HCT116 (cell line): ENCODE measurements around the gene DLX5. TPM values are rescaled to one million over a fixed set of nuclear protein-coding genes. Genes with fewer than 3 reads are reported as not detected.

ENCODE experiments used
- ATAC-seq: fragments of 200-7000 bp; cut with Tn5 transposase; 2 replicates; pipeline ENCODE4 v1.9.1; 2020; ENCODE audit warnings: mild to moderate bottlenecking, moderate library complexity
- BruUV-seq: library from RNA; stranded (reverse); fragments of 400-500 nt; replicated peaks from 2 replicates; lab custom pipeline; 2021; lab: Mats Ljungman, UMichigan
- CTCF ChIA-PET: fragments of 300-600 bp; sonication (Branson Sonifier 250); formaldehyde crosslinking; loops from one replicate; lab custom pipeline; 2021; ENCODE audit warnings: antibody characterized with exemption; lab: Charles Lee
- POLR2A ChIA-PET: fragments of 300-600, 350-600 bp; sonication (Branson Sonifier 250); formaldehyde crosslinking; loops from one replicate; lab custom pipeline; 2021; ENCODE audit warnings: antibody characterized with exemption; lab: Charles Lee
- RAD21 ChIA-PET, 2 experiments: fragments of 300-600 bp; sonication (Branson Sonifier 250); formaldehyde crosslinking; loops; one replicate each; lab custom pipeline; 2023; ENCODE audit warnings: low total read pairs in 2 of 2; ENCODE audit not compliant: uncharacterized antibody in 2 of 2, unreplicated experiment in 2 of 2, low non-redundant PET in 1 of 2; lab: Charles Lee
- DNase-seq: peaks from one replicate; pipeline ENCODE4 v3.0.0-alpha.2; 2010; ENCODE audit warnings: low read depth, low spot score
- H2AFZ ChIP-seq: fragments of 200-600 bp; shearing (Covaris generic), sonication (generic); 2 replicates; pipeline ENCODE4 v1.6.1; 2017; ENCODE audit warnings: low read depth, mixed run types, mixed read lengths, antibody characterized with exemption, low read length; ENCODE audit not compliant: poor library complexity, severe bottlenecking
- H3K27ac ChIP-seq: 2 replicates; pipeline ENCODE4 v1.5.1; 2012; ENCODE audit warnings: low read depth, low read length
- H3K27me3 ChIP-seq: fragments of 200-600 bp; sonication (generic); 2 replicates; pipeline ENCODE4 v1.6.1; 2016; ENCODE audit warnings: mixed run types, low read length, mixed read lengths; ENCODE audit not compliant: insufficient read depth
- H3K36me3 ChIP-seq, 2 experiments: fragments of 200-500 bp in 1 of 2; fragments of 200-600 bp in 1 of 2; sonication (Bioruptor generic) in 1 of 2; sonication (generic) in 1 of 2; 2 replicates each; pipeline versions ENCODE4 v1.5.1 to v1.6.1; 2014 to 2016; ENCODE audit warnings: low read length in 2 of 2, inconsistent platforms in 1 of 2, mixed read lengths in 1 of 2, mixed run types in 1 of 2; ENCODE audit not compliant: insufficient read depth in 2 of 2, control insufficient read depth in 1 of 2
- H3K4me1 ChIP-seq, 2 experiments: fragments of 200-600 bp in 1 of 2; sonication (generic) in 1 of 2; 2 replicates each; pipeline versions ENCODE4 v1.5.1 to v1.6.1; 2012 to 2017; ENCODE audit warnings: low read length in 2 of 2, inconsistent platforms in 1 of 2, mild to moderate bottlenecking in 1 of 2, mixed read lengths in 1 of 2, mixed run types in 1 of 2, moderate library complexity in 1 of 2; ENCODE audit not compliant: insufficient read depth in 2 of 2, control insufficient read depth in 1 of 2
- H3K4me2 ChIP-seq: fragments of 200-600 bp; sonication (generic); 2 replicates; pipeline ENCODE4 v1.6.1; 2017; ENCODE audit warnings: mixed run types, low read length, mixed read lengths
- H3K4me3 ChIP-seq, 2 experiments: fragments of 200-600 bp in 1 of 2; sonication (generic) in 1 of 2; replicated peaks in 1 of 2; 2 replicates each; pipeline ENCODE4 v1.5.1; 2011 to 2016; ENCODE audit warnings: low read length in 2 of 2, control low read depth in 1 of 2, low read depth in 1 of 2, mild to moderate bottlenecking in 1 of 2, mixed read lengths in 1 of 2, mixed run types in 1 of 2
- H3K79me2 ChIP-seq: fragments of 200-600 bp; sonication (generic); 2 replicates; pipeline ENCODE4 v1.6.1; 2017; ENCODE audit warnings: mild to moderate bottlenecking, mixed run types, low read length, moderate library complexity, mixed read lengths; ENCODE audit not compliant: insufficient read depth
- H3K9ac ChIP-seq: fragments of 200-600 bp; sonication (generic); 2 replicates; pipeline ENCODE4 v1.6.1; 2016; ENCODE audit warnings: low read length, mixed read lengths
- H3K9me2 ChIP-seq: fragments of 200-600 bp; sonication (generic), shearing (Covaris generic); 2 replicates; pipeline ENCODE4 v1.6.1; 2017; ENCODE audit warnings: mixed run types, mild to moderate bottlenecking, moderate library complexity; ENCODE audit not compliant: insufficient read depth
- H3K9me3 ChIP-seq, 2 experiments: fragments of 200-500 bp in 1 of 2; fragments of 200-600 bp in 1 of 2; sonication (Bioruptor generic) in 1 of 2; sonication (generic) in 1 of 2; 2 replicates each; pipeline ENCODE4 v1.6.1; 2014 to 2017; ENCODE audit warnings: low read length in 2 of 2, mixed read lengths in 2 of 2, inconsistent platforms in 1 of 2, low read depth in 1 of 2, mild to moderate bottlenecking in 1 of 2, mixed run types in 1 of 2, moderate library complexity in 1 of 2; ENCODE audit not compliant: control insufficient read depth in 1 of 2, insufficient read depth in 1 of 2
- H4K20me1 ChIP-seq: fragments of 200-600 bp; sonication (generic), shearing (Covaris generic); 2 replicates; pipeline ENCODE4 v1.6.1; 2017; ENCODE audit warnings: mixed run types, mild to moderate bottlenecking, moderate library complexity; ENCODE audit not compliant: insufficient read depth
- CBX3 ChIP-seq: IDR thresholded peaks from 2 replicates; pipeline ENCODE4 v1.6.1; 2012; ENCODE audit warnings: low read depth
- CEBPB ChIP-seq: IDR thresholded peaks from 2 replicates; pipeline ENCODE4 v1.6.1; 2012; ENCODE audit warnings: low read depth
- EGR1 ChIP-seq: IDR thresholded peaks from 2 replicates; pipeline ENCODE4 v1.6.1; 2012; ENCODE audit warnings: low read depth
- ELF1 ChIP-seq: IDR thresholded peaks from 2 replicates; pipeline ENCODE4 v1.6.1; 2012; ENCODE audit warnings: low read depth, borderline replicate concordance
- EZH2 ChIP-seq: fragments of 200-600 bp; sonication (generic); IDR thresholded peaks from 2 replicates; pipeline ENCODE4 v1.6.1; 2017; ENCODE audit warnings: antibody characterized with exemption, mixed run types
- EZH2phosphoT487 ChIP-seq: fragments of 200-600 bp; IDR thresholded peaks from 2 replicates; pipeline ENCODE4 v1.6.1; 2018; ENCODE audit warnings: antibody characterized with exemption, borderline replicate concordance
- FOSL1 ChIP-seq: IDR thresholded peaks from 2 replicates; pipeline ENCODE4 v1.6.1; 2012; ENCODE audit warnings: low read depth
- POLR2A ChIP-seq: IDR thresholded peaks from 2 replicates; pipeline ENCODE4 v1.7.0; 2011; ENCODE audit warnings: borderline replicate concordance; ENCODE audit not compliant: insufficient read depth, insufficient read length; ENCODE audit errors: extremely low read depth
- SIN3A ChIP-seq: IDR thresholded peaks from 2 replicates; pipeline ENCODE4 v1.6.1; 2012; ENCODE audit warnings: low read depth
- SP1 ChIP-seq: IDR thresholded peaks from 2 replicates; pipeline ENCODE4 v1.6.1; 2012; ENCODE audit warnings: low read depth
- SRF ChIP-seq: IDR thresholded peaks from 2 replicates; pipeline ENCODE4 v1.6.1; 2012; ENCODE audit warnings: low read depth
- TCF7L2 ChIP-seq: IDR thresholded peaks from 2 replicates; pipeline ENCODE4 v1.7.0; 2011; ENCODE audit warnings: borderline replicate concordance, inconsistent platforms; ENCODE audit not compliant: insufficient read depth, insufficient read length; ENCODE audit errors: extremely low read depth
- YY1 ChIP-seq: IDR thresholded peaks from 2 replicates; pipeline ENCODE4 v1.6.1; 2011; ENCODE audit warnings: low read length, low read depth, moderate library complexity, mild to moderate bottlenecking; ENCODE audit not compliant: insufficient replicate concordance; ENCODE audit errors: extremely low read depth
- ZFX ChIP-seq: fragments of 450-650 bp; IDR thresholded peaks from 2 replicates; pipeline ENCODE4 v1.6.1; 2017
- ZNF274 ChIP-seq: fragments of 200-500 bp; sonication (Bioruptor generic); IDR thresholded peaks from 2 replicates; pipeline ENCODE4 v1.6.1; 2014; ENCODE audit warnings: mild to moderate bottlenecking, low read depth, low read length, inconsistent platforms
- intact Hi-C: fragments of 100-400 bp; cut with micrococcal nuclease; formaldehyde crosslinking; loops from 2 replicates; pipeline ENCODE4 v1.10.0; 2022
- total RNA-seq: library from RNA; stranded (reverse); gene quantifications from one replicate; pipeline ENCODE4 v1.2.1, GENCODE V29; 2021; ENCODE audit not compliant: unreplicated experiment
- TF ChIP-seq, protein P1 (sequence below), 3 experiments: fragments of 200-600 bp in 1 of 3; sonication (generic) in 1 of 3; IDR thresholded peaks in 2 of 3; conservative IDR thresholded peaks in 1 of 3; 2 replicates each; pipeline ENCODE4 v1.5.1; 2012 to 2017; ENCODE audit warnings: low read depth in 2 of 3, low read length in 2 of 3, antibody characterized with exemption in 1 of 3, borderline replicate concordance in 1 of 3, control low read depth in 1 of 3, mild to moderate bottlenecking in 1 of 3, mixed read lengths in 1 of 3, mixed run types in 1 of 3, moderate library complexity in 1 of 3; ENCODE audit not compliant: insufficient read depth in 1 of 3
- TF ChIP-seq, protein P2 (sequence below): IDR thresholded peaks from 2 replicates; pipeline ENCODE4 v1.6.1; 2012; ENCODE audit warnings: low read depth
- TF ChIP-seq, protein P3 (sequence below): IDR thresholded peaks from 2 replicates; pipeline ENCODE4 v1.6.1; 2012

DLX5 gene
- total RNA-seq, 1 experiment from 2014 or later, result not detected

DNA sequence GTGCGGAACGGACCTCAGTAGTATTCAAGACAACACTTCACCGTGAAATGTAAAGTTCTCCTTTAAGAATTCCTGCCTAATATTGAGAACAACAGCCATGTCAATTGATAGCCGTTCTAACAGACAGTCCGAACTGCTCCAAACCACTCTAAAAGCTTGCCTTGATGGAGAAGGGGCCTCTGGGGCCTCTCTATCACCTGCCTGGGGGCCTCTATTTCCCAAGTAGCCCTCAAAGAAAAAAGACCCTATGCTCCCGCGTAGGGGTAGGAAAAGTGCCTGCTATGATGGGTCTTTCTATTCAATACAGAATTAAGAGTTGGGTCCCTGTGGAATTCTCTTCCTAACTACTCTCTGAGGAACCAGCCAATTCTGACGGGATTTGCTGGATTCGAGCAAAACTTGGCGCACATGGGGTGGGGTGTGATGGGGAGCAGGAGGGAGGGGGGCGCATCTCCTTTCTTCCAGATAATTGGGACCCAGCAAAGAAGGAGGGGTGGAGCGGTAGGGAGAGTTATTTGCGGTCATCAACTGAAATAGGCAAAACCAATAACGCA, 27.6 kb downstream of the DLX5 start:
- no peak for TF ChIP-seq SIN3A
- no peak for TF ChIP-seq ZFX
- TF ChIP-seq CEBPB, result no peak
- TF ChIP-seq FOSL1, result no peak
- no peak for TF ChIP-seq EZH2
- no peak for TF ChIP-seq POLR2A
- TF ChIP-seq, protein P1, sequence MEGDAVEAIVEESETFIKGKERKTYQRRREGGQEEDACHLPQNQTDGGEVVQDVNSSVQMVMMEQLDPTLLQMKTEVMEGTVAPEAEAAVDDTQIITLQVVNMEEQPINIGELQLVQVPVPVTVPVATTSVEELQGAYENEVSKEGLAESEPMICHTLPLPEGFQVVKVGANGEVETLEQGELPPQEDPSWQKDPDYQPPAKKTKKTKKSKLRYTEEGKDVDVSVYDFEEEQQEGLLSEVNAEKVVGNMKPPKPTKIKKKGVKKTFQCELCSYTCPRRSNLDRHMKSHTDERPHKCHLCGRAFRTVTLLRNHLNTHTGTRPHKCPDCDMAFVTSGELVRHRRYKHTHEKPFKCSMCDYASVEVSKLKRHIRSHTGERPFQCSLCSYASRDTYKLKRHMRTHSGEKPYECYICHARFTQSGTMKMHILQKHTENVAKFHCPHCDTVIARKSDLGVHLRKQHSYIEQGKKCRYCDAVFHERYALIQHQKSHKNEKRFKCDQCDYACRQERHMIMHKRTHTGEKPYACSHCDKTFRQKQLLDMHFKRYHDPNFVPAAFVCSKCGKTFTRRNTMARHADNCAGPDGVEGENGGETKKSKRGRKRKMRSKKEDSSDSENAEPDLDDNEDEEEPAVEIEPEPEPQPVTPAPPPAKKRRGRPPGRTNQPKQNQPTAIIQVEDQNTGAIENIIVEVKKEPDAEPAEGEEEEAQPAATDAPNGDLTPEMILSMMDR (IDR thresholded peaks at IDR 0.05 in 2 of 3, conservative IDR thresholded peaks at IDR 0.05 in 1 of 3; ENCODE audit: borderline replicate concordance in 1 of 3, insufficient read depth in 1 of 3, low read depth in 2 of 3, low read length in 2 of 3), result no peak
- no peak for TF ChIP-seq ZNF274
- TF ChIP-seq EZH2phosphoT487, result no peak
- TF ChIP-seq EGR1, result no peak
- no peak for TF ChIP-seq YY1
- TF ChIP-seq, protein P2, sequence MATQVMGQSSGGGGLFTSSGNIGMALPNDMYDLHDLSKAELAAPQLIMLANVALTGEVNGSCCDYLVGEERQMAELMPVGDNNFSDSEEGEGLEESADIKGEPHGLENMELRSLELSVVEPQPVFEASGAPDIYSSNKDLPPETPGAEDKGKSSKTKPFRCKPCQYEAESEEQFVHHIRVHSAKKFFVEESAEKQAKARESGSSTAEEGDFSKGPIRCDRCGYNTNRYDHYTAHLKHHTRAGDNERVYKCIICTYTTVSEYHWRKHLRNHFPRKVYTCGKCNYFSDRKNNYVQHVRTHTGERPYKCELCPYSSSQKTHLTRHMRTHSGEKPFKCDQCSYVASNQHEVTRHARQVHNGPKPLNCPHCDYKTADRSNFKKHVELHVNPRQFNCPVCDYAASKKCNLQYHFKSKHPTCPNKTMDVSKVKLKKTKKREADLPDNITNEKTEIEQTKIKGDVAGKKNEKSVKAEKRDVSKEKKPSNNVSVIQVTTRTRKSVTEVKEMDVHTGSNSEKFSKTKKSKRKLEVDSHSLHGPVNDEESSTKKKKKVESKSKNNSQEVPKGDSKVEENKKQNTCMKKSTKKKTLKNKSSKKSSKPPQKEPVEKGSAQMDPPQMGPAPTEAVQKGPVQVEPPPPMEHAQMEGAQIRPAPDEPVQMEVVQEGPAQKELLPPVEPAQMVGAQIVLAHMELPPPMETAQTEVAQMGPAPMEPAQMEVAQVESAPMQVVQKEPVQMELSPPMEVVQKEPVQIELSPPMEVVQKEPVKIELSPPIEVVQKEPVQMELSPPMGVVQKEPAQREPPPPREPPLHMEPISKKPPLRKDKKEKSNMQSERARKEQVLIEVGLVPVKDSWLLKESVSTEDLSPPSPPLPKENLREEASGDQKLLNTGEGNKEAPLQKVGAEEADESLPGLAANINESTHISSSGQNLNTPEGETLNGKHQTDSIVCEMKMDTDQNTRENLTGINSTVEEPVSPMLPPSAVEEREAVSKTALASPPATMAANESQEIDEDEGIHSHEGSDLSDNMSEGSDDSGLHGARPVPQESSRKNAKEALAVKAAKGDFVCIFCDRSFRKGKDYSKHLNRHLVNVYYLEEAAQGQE, result no peak
- no peak for TF ChIP-seq SP1
- TF ChIP-seq CBX3, result no peak
- TF ChIP-seq TCF7L2, result no peak
- TF ChIP-seq, protein P3, sequence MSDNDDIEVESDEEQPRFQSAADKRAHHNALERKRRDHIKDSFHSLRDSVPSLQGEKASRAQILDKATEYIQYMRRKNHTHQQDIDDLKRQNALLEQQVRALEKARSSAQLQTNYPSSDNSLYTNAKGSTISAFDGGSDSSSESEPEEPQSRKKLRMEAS, result no peak
- no peak for TF ChIP-seq SRF
- TF ChIP-seq ELF1, result no peak
- TF ChIP-seq, all 23 proteins: peak for 0
- intact Hi-C loops, result no loop called here

More for the DNA sequence above, 27.6 kb downstream of the DLX5 start:
- H2AFZ ChIP-seq, result no peak overlapping the region
- H3K4me2 ChIP-seq, result no peak overlapping the region
- no peak overlapping the region for H3K27ac ChIP-seq
- DNase-seq, result no peak
- H3K4me1 ChIP-seq, result no peaks in the 10 kb centered on the region
- no peak overlapping the region for H3K9ac ChIP-seq
- H3K79me2 ChIP-seq, result no peaks in the 10 kb centered on the region
- POLR2A ChIA-PET, result no interaction called here
- no peak overlapping the region for H3K4me3 ChIP-seq
- no peaks in the 10 kb centered on the region for H3K9me2 ChIP-seq
- no TSS peak for BruUV-seq
- H4K20me1 ChIP-seq, result no peaks in the 10 kb centered on the region
- H3K36me3 ChIP-seq, result no peaks in the 10 kb centered on the region
- RAD21 ChIA-PET, result no interaction called here
- no peak for ATAC-seq
- peaks cover 44% of the 10 kb centered on the region for H3K27me3 ChIP-seq
- CTCF ChIA-PET, result no interaction called here
- H3K9me3 ChIP-seq, result no peaks in the 10 kb centered on the region
